ENCODE results near the gene HSPA6. TPM values are rescaled to one million over a fixed set of nuclear protein-coding genes. Genes with fewer than 3 reads are reported as not detected.
"Not testable (repeated sequence)": the region's sequence is repeated elsewhere in the genome, so short reads cannot be mapped to it uniquely, and the experiment has no call there.

HSPA6 gene
- total RNA-seq, 1 donor: 0.36 TPM

DNA sequence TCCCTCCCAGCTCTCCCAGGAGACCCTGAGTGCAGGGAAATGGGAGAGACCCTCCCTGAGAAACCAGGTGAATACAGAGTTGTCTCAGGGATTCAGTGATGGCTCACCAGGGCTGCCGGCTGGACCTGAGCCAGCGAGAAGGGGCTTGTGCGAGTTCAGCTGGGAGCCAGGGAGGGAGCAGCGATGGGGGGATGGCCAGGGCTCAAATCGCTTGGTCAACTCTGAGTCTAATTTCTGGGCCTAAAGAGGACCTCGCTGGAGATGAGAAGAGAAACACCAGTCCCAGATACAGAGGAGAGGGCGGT is 12.6 kb upstream of the HSPA6 start:
- TF ChIP-seq, protein P1, sequence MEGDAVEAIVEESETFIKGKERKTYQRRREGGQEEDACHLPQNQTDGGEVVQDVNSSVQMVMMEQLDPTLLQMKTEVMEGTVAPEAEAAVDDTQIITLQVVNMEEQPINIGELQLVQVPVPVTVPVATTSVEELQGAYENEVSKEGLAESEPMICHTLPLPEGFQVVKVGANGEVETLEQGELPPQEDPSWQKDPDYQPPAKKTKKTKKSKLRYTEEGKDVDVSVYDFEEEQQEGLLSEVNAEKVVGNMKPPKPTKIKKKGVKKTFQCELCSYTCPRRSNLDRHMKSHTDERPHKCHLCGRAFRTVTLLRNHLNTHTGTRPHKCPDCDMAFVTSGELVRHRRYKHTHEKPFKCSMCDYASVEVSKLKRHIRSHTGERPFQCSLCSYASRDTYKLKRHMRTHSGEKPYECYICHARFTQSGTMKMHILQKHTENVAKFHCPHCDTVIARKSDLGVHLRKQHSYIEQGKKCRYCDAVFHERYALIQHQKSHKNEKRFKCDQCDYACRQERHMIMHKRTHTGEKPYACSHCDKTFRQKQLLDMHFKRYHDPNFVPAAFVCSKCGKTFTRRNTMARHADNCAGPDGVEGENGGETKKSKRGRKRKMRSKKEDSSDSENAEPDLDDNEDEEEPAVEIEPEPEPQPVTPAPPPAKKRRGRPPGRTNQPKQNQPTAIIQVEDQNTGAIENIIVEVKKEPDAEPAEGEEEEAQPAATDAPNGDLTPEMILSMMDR (IDR thresholded peaks at IDR 0.05; ENCODE audit: extremely low read depth, low read depth, low read length): no peak
- Histone ChIP-seq H3K9me3 (ENCODE audit: low read depth, low read length) (no peaks in the 10 kb centered on the region), H2AFZ (ENCODE audit: low read length) (no peak overlapping the region), H3K4me2 (ENCODE audit: insufficient read depth, low read length) (no peak overlapping the region), H3K4me1 (ENCODE audit: insufficient read depth, low read length) (peaks cover 18% of the 10 kb centered on the region), H3K36me3 (ENCODE audit: insufficient read depth, low read length) (no peaks in the 10 kb centered on the region), H3K27me3 (ENCODE audit: insufficient read depth, low read length) (no peaks in the 10 kb centered on the region), H3K27ac (ENCODE audit: low read depth, low read length) (no peak overlapping the region), H4K20me1 (ENCODE audit: insufficient read depth, low read length) (no peaks in the 10 kb centered on the region), H3K4me3 (ENCODE audit: insufficient read depth, low read length) (no peak overlapping the region), H3K79me2 (ENCODE audit: insufficient read depth, low read length) (no peaks in the 10 kb centered on the region)
- no peak for DNase-seq (ENCODE audit: insufficient read length, low spot score, missing footprints)

DNA sequence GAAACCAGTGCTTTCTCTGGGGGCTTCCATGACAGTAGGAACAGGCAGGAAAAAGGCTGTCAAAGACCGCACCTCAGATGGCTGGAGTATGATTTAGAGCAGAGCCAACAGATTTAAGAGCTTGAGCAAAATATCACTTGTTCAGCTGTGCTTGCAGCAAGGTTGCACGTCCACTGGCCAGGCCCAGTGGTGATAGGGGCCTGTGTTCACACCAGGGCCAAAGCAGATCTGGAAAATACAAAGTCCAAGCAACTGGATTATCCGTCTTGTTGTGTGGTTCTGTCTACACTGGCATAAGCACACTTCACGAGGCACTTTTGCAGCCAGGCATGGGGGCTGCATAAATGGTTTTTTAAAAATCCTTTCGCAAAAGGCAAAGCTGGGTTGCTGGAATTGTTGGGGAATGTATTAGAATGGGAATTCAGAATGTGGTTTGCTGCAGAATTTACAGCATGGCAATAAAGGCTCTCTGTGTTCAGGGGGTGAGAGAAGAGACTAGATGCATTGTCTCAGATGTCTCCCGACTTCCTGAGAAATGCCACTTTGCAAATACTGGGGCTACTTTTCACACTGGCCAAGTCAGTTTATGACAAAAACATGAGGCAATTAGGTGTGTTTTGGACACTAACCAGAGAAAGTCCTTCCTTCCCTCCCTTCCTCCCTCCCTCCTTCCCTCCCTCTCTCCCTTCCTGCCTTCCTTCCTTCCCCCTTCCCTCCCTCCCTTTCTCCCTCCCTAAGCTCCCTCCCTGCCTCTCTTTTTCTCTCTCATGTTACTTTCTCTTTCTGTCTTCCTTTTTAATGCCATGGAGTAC is 11.5 kb upstream of the HSPA6 start:
- H3K27ac ChIP-seq (ENCODE audit: low read depth, low read length); H3K9me3 ChIP-seq (ENCODE audit: low read depth, low read length); H3K27me3 ChIP-seq (ENCODE audit: insufficient read depth, low read length); H3K4me2 ChIP-seq (ENCODE audit: insufficient read depth, low read length); DNase-seq (ENCODE audit: insufficient read length, low spot score, missing footprints); H4K20me1 ChIP-seq (ENCODE audit: insufficient read depth, low read length); H3K36me3 ChIP-seq (ENCODE audit: insufficient read depth, low read length); H3K4me3 ChIP-seq (ENCODE audit: insufficient read depth, low read length); H3K79me2 ChIP-seq (ENCODE audit: insufficient read depth, low read length): not testable (repeated sequence)
- H3K4me1 ChIP-seq (ENCODE audit: insufficient read depth, low read length): peaks cover 16% of the 10 kb centered on the region
- H2AFZ ChIP-seq (ENCODE audit: low read length): peak overlapping the region; percentile 5

DNA sequence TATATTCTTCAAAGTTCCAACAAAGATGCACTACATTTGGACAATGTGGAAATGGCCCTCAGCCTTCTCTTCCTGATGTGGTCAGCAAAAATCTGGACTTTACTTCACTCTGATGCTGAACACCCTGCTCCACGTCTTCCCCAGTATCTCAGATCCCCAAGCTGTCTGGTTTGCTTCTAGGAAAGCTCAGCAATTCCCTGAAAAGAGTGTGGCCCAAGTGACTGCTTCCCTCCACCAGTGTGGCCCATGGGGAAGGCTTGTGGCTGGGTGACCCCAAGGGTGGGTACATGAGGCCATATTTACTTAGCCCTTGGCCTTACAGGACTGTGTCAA is 10.9 kb upstream of the HSPA6 start:
- H3K36me3 ChIP-seq (ENCODE audit: insufficient read depth, low read length); H4K20me1 ChIP-seq (ENCODE audit: insufficient read depth, low read length); H3K9me3 ChIP-seq (ENCODE audit: low read depth, low read length); H3K79me2 ChIP-seq (ENCODE audit: insufficient read depth, low read length); H3K27me3 ChIP-seq (ENCODE audit: insufficient read depth, low read length); H3K4me3 ChIP-seq (ENCODE audit: insufficient read depth, low read length); DNase-seq (ENCODE audit: insufficient read length, low spot score, missing footprints): not testable (repeated sequence)
- Histone ChIP-seq H2AFZ (ENCODE audit: low read length) (peak overlapping the region; percentile 89), H3K27ac (ENCODE audit: low read depth, low read length) (peak overlapping the region; percentile 86), H3K4me1 (ENCODE audit: insufficient read depth, low read length) (peaks cover 16% of the 10 kb centered on the region), H3K4me2 (ENCODE audit: insufficient read depth, low read length) (peak overlapping the region; percentile 54)

DNA sequence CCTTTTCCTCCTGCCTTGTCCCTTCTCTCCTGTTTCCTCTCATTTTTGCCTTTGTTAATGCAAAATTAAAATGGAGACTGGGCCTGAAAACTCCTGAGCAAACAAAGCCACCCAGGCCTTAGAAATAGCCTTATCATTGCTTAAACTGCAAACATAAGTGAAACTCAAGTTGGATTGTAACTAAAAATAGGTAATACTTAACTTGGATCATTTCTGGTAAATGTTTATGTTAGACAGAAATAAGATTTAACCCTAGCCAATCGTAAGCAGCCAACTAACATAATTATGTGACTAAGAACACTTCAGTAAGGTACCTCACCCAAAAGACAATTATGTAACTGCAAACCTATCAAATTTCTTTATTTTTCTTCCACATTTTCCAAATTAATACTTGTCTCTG is 10.4 kb upstream of the HSPA6 start:
- peak overlapping the region; percentile 54 for H3K4me2 ChIP-seq (ENCODE audit: insufficient read depth, low read length)
- not testable (repeated sequence) for DNase-seq (ENCODE audit: insufficient read length, low spot score, missing footprints); H3K27me3 ChIP-seq (ENCODE audit: insufficient read depth, low read length); H3K9me3 ChIP-seq (ENCODE audit: low read depth, low read length); H4K20me1 ChIP-seq (ENCODE audit: insufficient read depth, low read length); H3K4me3 ChIP-seq (ENCODE audit: insufficient read depth, low read length); H3K36me3 ChIP-seq (ENCODE audit: insufficient read depth, low read length); H3K79me2 ChIP-seq (ENCODE audit: insufficient read depth, low read length)
- peak overlapping the region; percentile 89 for H2AFZ ChIP-seq (ENCODE audit: low read length)
- H3K4me1 ChIP-seq (ENCODE audit: insufficient read depth, low read length): peaks cover 16% of the 10 kb centered on the region
- H3K27ac ChIP-seq (ENCODE audit: low read depth, low read length): peak overlapping the region; percentile 86

DNA sequence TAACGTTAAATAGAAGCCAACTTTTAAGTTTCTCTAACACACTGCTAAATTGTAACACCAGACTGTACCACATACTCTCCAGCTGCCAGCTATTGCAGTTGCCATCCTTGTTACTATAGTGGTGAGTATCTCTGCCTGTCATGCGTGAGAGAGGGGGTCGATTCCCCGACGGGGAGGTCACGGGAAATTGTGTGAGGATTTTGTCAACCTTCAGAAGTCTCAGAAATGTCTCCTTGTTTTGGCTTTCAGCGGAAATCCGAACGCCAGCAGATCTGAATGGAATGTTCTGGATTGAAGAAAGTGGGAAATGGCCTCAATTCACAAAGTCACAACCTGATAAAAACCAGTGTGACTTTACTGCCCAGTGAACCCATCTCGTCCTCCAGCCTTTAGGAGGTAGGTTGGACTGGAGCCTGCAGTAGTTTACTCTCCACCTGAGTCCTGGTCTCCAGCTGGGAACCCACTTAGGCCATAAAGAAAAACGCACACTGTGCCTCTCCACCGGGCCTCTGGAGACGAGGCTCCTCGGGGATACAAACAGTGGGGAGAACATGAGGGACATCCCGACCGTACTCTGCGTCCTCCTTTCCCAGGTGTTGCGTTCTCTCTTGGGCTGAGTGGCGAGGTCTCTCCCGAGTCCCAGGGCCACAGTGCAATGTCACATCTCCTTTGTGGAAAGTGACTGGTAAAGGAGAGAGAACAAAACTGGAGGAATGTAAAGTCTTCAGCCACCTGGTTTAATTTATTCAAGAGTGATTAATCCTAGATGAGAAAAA is 1.1 kb upstream of the HSPA6 start:
- H3K27ac ChIP-seq (ENCODE audit: low read depth, low read length); H3K36me3 ChIP-seq (ENCODE audit: insufficient read depth, low read length); H3K4me1 ChIP-seq (ENCODE audit: insufficient read depth, low read length); H3K9me3 ChIP-seq (ENCODE audit: low read depth, low read length); H3K4me3 ChIP-seq (ENCODE audit: insufficient read depth, low read length); H4K20me1 ChIP-seq (ENCODE audit: insufficient read depth, low read length); DNase-seq (ENCODE audit: insufficient read length, low spot score, missing footprints); H3K27me3 ChIP-seq (ENCODE audit: insufficient read depth, low read length); H2AFZ ChIP-seq (ENCODE audit: low read length); H3K79me2 ChIP-seq (ENCODE audit: insufficient read depth, low read length): not testable (repeated sequence)
- H3K4me2 ChIP-seq (ENCODE audit: insufficient read depth, low read length): peak overlapping the region; percentile 70

DNA sequence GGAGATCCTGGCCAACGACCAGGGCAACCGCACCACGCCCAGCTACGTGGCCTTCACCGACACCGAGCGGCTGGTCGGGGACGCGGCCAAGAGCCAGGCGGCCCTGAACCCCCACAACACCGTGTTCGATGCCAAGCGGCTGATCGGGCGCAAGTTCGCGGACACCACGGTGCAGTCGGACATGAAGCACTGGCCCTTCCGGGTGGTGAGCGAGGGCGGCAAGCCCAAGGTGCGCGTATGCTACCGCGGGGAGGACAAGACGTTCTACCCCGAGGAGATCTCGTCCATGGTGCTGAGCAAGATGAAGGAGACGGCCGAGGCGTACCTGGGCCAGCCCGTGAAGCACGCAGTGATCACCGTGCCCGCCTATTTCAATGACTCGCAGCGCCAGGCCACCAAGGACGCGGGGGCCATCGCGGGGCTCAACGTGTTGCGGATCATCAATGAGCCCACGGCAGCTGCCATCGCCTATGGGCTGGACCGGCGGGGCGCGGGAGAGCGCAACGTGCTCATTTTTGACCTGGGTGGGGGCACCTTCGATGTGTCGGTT is 477 bp downstream of the HSPA6 start:
- not testable (repeated sequence) for H3K79me2 ChIP-seq (ENCODE audit: insufficient read depth, low read length); H3K4me1 ChIP-seq (ENCODE audit: insufficient read depth, low read length); H3K27ac ChIP-seq (ENCODE audit: low read depth, low read length); H3K36me3 ChIP-seq (ENCODE audit: insufficient read depth, low read length); H3K9me3 ChIP-seq (ENCODE audit: low read depth, low read length); DNase-seq (ENCODE audit: insufficient read length, low spot score, missing footprints); H3K27me3 ChIP-seq (ENCODE audit: insufficient read depth, low read length); H4K20me1 ChIP-seq (ENCODE audit: insufficient read depth, low read length)
- peak overlapping the region; percentile 62 for H2AFZ ChIP-seq (ENCODE audit: low read length)
- H3K4me3 ChIP-seq (ENCODE audit: insufficient read depth, low read length): peak overlapping the region; percentile 61
- H3K4me2 ChIP-seq (ENCODE audit: insufficient read depth, low read length): peak overlapping the region; percentile 60

DNA sequence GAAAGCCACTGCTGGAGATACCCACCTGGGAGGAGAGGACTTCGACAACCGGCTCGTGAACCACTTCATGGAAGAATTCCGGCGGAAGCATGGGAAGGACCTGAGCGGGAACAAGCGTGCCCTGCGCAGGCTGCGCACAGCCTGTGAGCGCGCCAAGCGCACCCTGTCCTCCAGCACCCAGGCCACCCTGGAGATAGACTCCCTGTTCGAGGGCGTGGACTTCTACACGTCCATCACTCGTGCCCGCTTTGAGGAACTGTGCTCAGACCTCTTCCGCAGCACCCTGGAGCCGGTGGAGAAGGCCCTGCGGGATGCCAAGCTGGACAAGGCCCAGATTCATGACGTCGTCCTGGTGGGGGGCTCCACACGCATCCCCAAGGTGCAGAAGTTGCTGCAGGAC is 981 bp downstream of the HSPA6 start:
- not testable (repeated sequence) for H3K79me2 ChIP-seq (ENCODE audit: insufficient read depth, low read length); H3K27ac ChIP-seq (ENCODE audit: low read depth, low read length); H3K4me3 ChIP-seq (ENCODE audit: insufficient read depth, low read length); H4K20me1 ChIP-seq (ENCODE audit: insufficient read depth, low read length); H3K27me3 ChIP-seq (ENCODE audit: insufficient read depth, low read length); DNase-seq (ENCODE audit: insufficient read length, low spot score, missing footprints); H3K9me3 ChIP-seq (ENCODE audit: low read depth, low read length); H3K4me1 ChIP-seq (ENCODE audit: insufficient read depth, low read length); H2AFZ ChIP-seq (ENCODE audit: low read length); H3K4me2 ChIP-seq (ENCODE audit: insufficient read depth, low read length); H3K36me3 ChIP-seq (ENCODE audit: insufficient read depth, low read length)

DNA sequence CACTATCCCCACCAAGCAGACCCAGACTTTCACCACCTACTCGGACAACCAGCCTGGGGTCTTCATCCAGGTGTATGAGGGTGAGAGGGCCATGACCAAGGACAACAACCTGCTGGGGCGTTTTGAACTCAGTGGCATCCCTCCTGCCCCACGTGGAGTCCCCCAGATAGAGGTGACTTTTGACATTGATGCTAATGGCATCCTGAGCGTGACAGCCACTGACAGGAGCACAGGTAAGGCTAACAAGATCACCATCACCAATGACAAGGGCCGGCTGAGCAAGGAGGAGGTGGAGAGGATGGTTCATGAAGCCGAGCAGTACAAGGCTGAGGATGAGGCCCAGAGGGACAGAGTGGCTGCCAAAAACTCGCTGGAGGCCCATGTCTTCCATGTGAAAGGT is 1.6 kb downstream of the HSPA6 start:
- not testable (repeated sequence) for H4K20me1 ChIP-seq (ENCODE audit: insufficient read depth, low read length); H3K4me3 ChIP-seq (ENCODE audit: insufficient read depth, low read length); H3K27me3 ChIP-seq (ENCODE audit: insufficient read depth, low read length); H3K27ac ChIP-seq (ENCODE audit: low read depth, low read length); H3K36me3 ChIP-seq (ENCODE audit: insufficient read depth, low read length); H3K4me2 ChIP-seq (ENCODE audit: insufficient read depth, low read length); H3K9me3 ChIP-seq (ENCODE audit: low read depth, low read length); H3K79me2 ChIP-seq (ENCODE audit: insufficient read depth, low read length); DNase-seq (ENCODE audit: insufficient read length, low spot score, missing footprints); H3K4me1 ChIP-seq (ENCODE audit: insufficient read depth, low read length); H2AFZ ChIP-seq (ENCODE audit: low read length)

All from osteoblast (primary cell).